Measurements from ENCODE around the gene PTBP3. TPM values are rescaled to one million over a fixed set of nuclear protein-coding genes. Genes with fewer than 3 reads are reported as not detected.

PTBP3 gene
- total RNA-seq, 4 donors from 2014 or later = 19.9 to 31.1 (median 25.5) TPM

- H3K9me3 ChIP-seq = no peaks in the 10 kb centered on the region
- 85% methylated on average over 1 of the region's 1 CpG for WGBS
These were observed 4.1 kb upstream of the PTBP3 start for GRCh38 chr9:112337547-112337946.

GRCh38 chr9:112334432-112334841, 1.0 kb upstream of the PTBP3 start:
- Histone ChIP-seq H3K4me3 (peak overlapping the region; percentile 79 to 99 (median 94)), H3K9me3 (no peaks in the 10 kb centered on the region), H3K27me3 (no peaks in the 10 kb centered on the region), H3K36me3 (no peaks in the 10 kb centered on the region), H3K4me1 (peaks cover 11 to 30% (median 25%) of the 10 kb centered on the region in 4 donors), H3K27ac (replicated peaks in 1 of 4) (peak overlapping the region; percentile 95 to 100 (median 99))
- intact Hi-C loops (cut with DNase I) = loop anchor here (5.0 to 10.0 kb wide), 5 partner anchors 43 to 580 kb away; partner anchors contain the start of genes SUSD1 and UGCG
- TF ChIP-seq POLR2AphosphoS5 (IDR thresholded peaks at IDR 0.05) (no peak), EP300 (IDR thresholded peaks at IDR 0.05) (no peak), CTCF (IDR thresholded peaks at IDR 0.05) (no peak), POLR2A (IDR thresholded peaks at IDR 0.05; ENCODE audit: low read depth) (no peak)
- no peak for DNase-seq (ENCODE audit: extremely low spot score)
- WGBS = 20% methylated on average over 8 of the region's 8 CpGs

More at GRCh38 chr9:112337547-112337946, 4.1 kb upstream of the PTBP3 start:
- Histone ChIP-seq H3K36me3 (no peaks in the 10 kb centered on the region), H3K27ac (replicated peaks in 1 of 4) (no peak overlapping the region), H3K4me3 (no peak overlapping the region), H3K27me3 (no peaks in the 10 kb centered on the region), H3K4me1 (peaks cover 4 to 7% (median 7%) of the 10 kb centered on the region in 4 donors)
- TF ChIP-seq EP300 (IDR thresholded peaks at IDR 0.05) (no peak), CTCF (IDR thresholded peaks at IDR 0.05) (no peak), POLR2AphosphoS5 (IDR thresholded peaks at IDR 0.05) (no peak), POLR2A (IDR thresholded peaks at IDR 0.05; ENCODE audit: low read depth) (no peak)
- intact Hi-C loops (cut with DNase I) = loop anchor here (10.0 kb wide), 2 partner anchors 163 to 583 kb away; partner anchors contain the start of gene SUSD1
- no peak for DNase-seq (ENCODE audit: extremely low spot score)

GRCh38 chr9:112333639-112334431, 416 bp upstream of the PTBP3 start:
- no peaks in the 10 kb centered on the region for H3K27me3 ChIP-seq
- peak overlapping the region; percentile 79 to 99 (median 94) for H3K4me3 ChIP-seq
- H3K27ac ChIP-seq (replicated peaks in 1 of 4) = peak overlapping the region; percentile 95 to 100 (median 99)
- H3K36me3 ChIP-seq = no peaks in the 10 kb centered on the region
- H3K9me3 ChIP-seq = no peaks in the 10 kb centered on the region
- TF ChIP-seq CTCF (IDR thresholded peaks at IDR 0.05) (peak; percentile 55 to 74 (median 69)), POLR2AphosphoS5 (IDR thresholded peaks at IDR 0.05) (peak in 1 of 2 donors; percentile 9), POLR2A (IDR thresholded peaks at IDR 0.05; ENCODE audit: low read depth) (no peak)
- 1% methylated on average over 23 of the region's 72 CpGs for WGBS
- peaks cover 11 to 30% (median 25%) of the 10 kb centered on the region in 4 donors for H3K4me1 ChIP-seq
- DNase-seq (ENCODE audit: extremely low spot score) = peak; percentile 96
- intact Hi-C loops (cut with DNase I) = loop anchor here (5.0 to 10.0 kb wide), 5 partner anchors 43 to 579 kb away; partner anchors contain the start of genes SUSD1 and UGCG

GRCh38 chr9:112332674-112332976, 794 bp downstream of the PTBP3 start:
- no peaks in the 10 kb centered on the region for H3K9me3 ChIP-seq
- H3K4me1 ChIP-seq = peaks cover 11 to 41% (median 30%) of the 10 kb centered on the region in 4 donors
- H3K27ac ChIP-seq (replicated peaks in 1 of 4) = peak overlapping the region; percentile 95 to 100 (median 99)
- TF ChIP-seq CTCF (IDR thresholded peaks at IDR 0.05) (peak in 2 of 3 experiments; percentile 2 to 11), POLR2A (IDR thresholded peaks at IDR 0.05; ENCODE audit: low read depth) (no peak), POLR2AphosphoS5 (IDR thresholded peaks at IDR 0.05) (no peak), EP300 (IDR thresholded peaks at IDR 0.05) (no peak)
- H3K4me3 ChIP-seq = peak overlapping the region; percentile 79 to 99 (median 94)
- intact Hi-C loops (cut with DNase I) = loop anchor here (5.0 to 10.0 kb wide), 5 partner anchors 45 to 578 kb away; partner anchors contain the start of genes SUSD1 and UGCG
- no peaks in the 10 kb centered on the region for H3K27me3 ChIP-seq
- no peaks in the 10 kb centered on the region for H3K36me3 ChIP-seq
- DNase-seq (ENCODE audit: extremely low spot score) = no peak
- under 1% methylated on average over 19 of the region's 19 CpGs for WGBS

All from esophagus muscularis mucosa (tissue), 4 donors.